ENCODE results near the gene ATP5F1B.

Gene ATP5F1B

GRCh38 chr12:56634837-56635791 is 10.7 kb downstream of the ATP5F1B start:
- TF ChIP-seq TAF1 (IDR thresholded peaks at IDR 0.05; ENCODE audit: borderline replicate concordance, insufficient read depth, low read length) (no peak), FOXP2 (optimal IDR thresholded peaks at IDR 0.05; ENCODE audit: borderline replicate concordance, extremely low read depth, extremely low read length, insufficient read depth) (peak; percentile 31), POLR2AphosphoS5 (IDR thresholded peaks at IDR 0.05; ENCODE audit: low read depth, low read length) (no peak), REST (IDR thresholded peaks at IDR 0.05; ENCODE audit: insufficient read depth in 1 of 2, low read depth in 2 of 2, low read length in 2 of 2) (no peak), SIN3A (IDR thresholded peaks at IDR 0.05; ENCODE audit: borderline replicate concordance, insufficient read depth, low read length) (no peak)

- TF ChIP-seq POLR2AphosphoS5 (IDR thresholded peaks at IDR 0.05; ENCODE audit: low read depth, low read length) (no peak), SIN3A (IDR thresholded peaks at IDR 0.05; ENCODE audit: borderline replicate concordance, insufficient read depth, low read length) (no peak), TAF1 (IDR thresholded peaks at IDR 0.05; ENCODE audit: borderline replicate concordance, insufficient read depth, low read length) (no peak), REST (IDR thresholded peaks at IDR 0.05; ENCODE audit: insufficient read depth in 1 of 2, low read depth in 2 of 2, low read length in 2 of 2) (no peak)
Observed at GRCh38 chr12:56634242-56634836, 11.4 kb downstream of the ATP5F1B start.

GRCh38 chr12:56633468-56634241 is 12.1 kb downstream of the ATP5F1B start:
- no peak for TF ChIP-seq TAF1 (IDR thresholded peaks at IDR 0.05; ENCODE audit: borderline replicate concordance, insufficient read depth, low read length)
- TF ChIP-seq POLR2AphosphoS5 (IDR thresholded peaks at IDR 0.05; ENCODE audit: low read depth, low read length) = no peak
- no peak for TF ChIP-seq REST (IDR thresholded peaks at IDR 0.05; ENCODE audit: insufficient read depth in 1 of 2, low read depth in 2 of 2, low read length in 2 of 2)
- TF ChIP-seq SIN3A (IDR thresholded peaks at IDR 0.05; ENCODE audit: borderline replicate concordance, insufficient read depth, low read length) = no peak
- TF ChIP-seq FOXP2 (optimal IDR thresholded peaks at IDR 0.05; ENCODE audit: borderline replicate concordance, extremely low read depth, extremely low read length, insufficient read depth) = no peak

- TF ChIP-seq SIN3A (IDR thresholded peaks at IDR 0.05; ENCODE audit: borderline replicate concordance, insufficient read depth, low read length) (no peak), POLR2AphosphoS5 (IDR thresholded peaks at IDR 0.05; ENCODE audit: low read depth, low read length) (no peak), TAF1 (IDR thresholded peaks at IDR 0.05; ENCODE audit: borderline replicate concordance, insufficient read depth, low read length) (no peak), REST (IDR thresholded peaks at IDR 0.05; ENCODE audit: insufficient read depth in 1 of 2, low read depth in 2 of 2, low read length in 2 of 2) (no peak), FOXP2 (optimal IDR thresholded peaks at IDR 0.05; ENCODE audit: borderline replicate concordance, extremely low read depth, extremely low read length, insufficient read depth) (no peak)
Observed at GRCh38 chr12:56632701-56633467, 12.9 kb downstream of the ATP5F1B start.
